Measurements from ENCODE around the gene GCK. TPM values are rescaled to one million over a fixed set of nuclear protein-coding genes. Genes with fewer than 3 reads are reported as not detected.

Gene GCK
- total and polyA plus RNA-seq, 3 donors from 2014 or later, result 0.90 to 1.2 (median 0.94) TPM

- no peak for DNase-seq
- TF ChIP-seq POLR2A (IDR thresholded peaks at IDR 0.05) (no peak), CTCF (IDR thresholded peaks at IDR 0.05) (no peak)
- intact Hi-C loops (cut with DNase I; ENCODE audit: low total_unique reads), result no loop called here
- Histone ChIP-seq H3K4me3 (no peak overlapping the region), H3K36me3 (ENCODE audit: low read depth, missing control alignments) (no peaks in the 10 kb centered on the region), H3K4me1 (no peaks in the 10 kb centered on the region), H3K27me3 (no peaks in the 10 kb centered on the region), H3K9me3 (no peaks in the 10 kb centered on the region), H3K27ac (no peak overlapping the region)
- 64 to 69% methylated on average over 22 to 33 of the region's 34 CpGs for WGBS, 2 donors
These were observed 76.1 kb downstream of the GCK start for GRCh38 chr7:44112997-44113763.

GRCh38 chr7:44112231-44112996 lies 76.8 kb downstream of the GCK start:
- no peaks in the 10 kb centered on the region for H3K36me3 ChIP-seq (ENCODE audit: low read depth, missing control alignments)
- intact Hi-C loops (cut with DNase I; ENCODE audit: low total_unique reads), result no loop called here
- TF ChIP-seq CTCF (IDR thresholded peaks at IDR 0.05) (no peak), POLR2A (IDR thresholded peaks at IDR 0.05) (no peak)
- no peaks in the 10 kb centered on the region for H3K4me1 ChIP-seq
- no peaks in the 10 kb centered on the region for H3K27me3 ChIP-seq
- no peak overlapping the region for H3K4me3 ChIP-seq
- no peaks in the 10 kb centered on the region for H3K9me3 ChIP-seq
- H3K27ac ChIP-seq, result no peak overlapping the region
- 40 to 43% methylated on average over 12 to 41 of the region's 41 CpGs for WGBS, 2 donors
- DNase-seq, result no peak

- Histone ChIP-seq H3K27me3 (no peaks in the 10 kb centered on the region), H3K4me1 (peaks cover under 1% of the 10 kb centered on the region), H3K36me3 (ENCODE audit: low read depth, missing control alignments) (no peaks in the 10 kb centered on the region), H3K27ac (no peak overlapping the region), H3K9me3 (no peaks in the 10 kb centered on the region), H3K4me3 (no peak overlapping the region)
- intact Hi-C loops (cut with DNase I; ENCODE audit: low total_unique reads), result no loop called here
- 52 to 57% methylated on average over 4 to 11 of the region's 16 CpGs for WGBS, 2 donors
- no peak for DNase-seq
- TF ChIP-seq CTCF (IDR thresholded peaks at IDR 0.05) (no peak), POLR2A (IDR thresholded peaks at IDR 0.05) (no peak)
These were observed 77.5 kb downstream of the GCK start for GRCh38 chr7:44111761-44112160.

GRCh38 chr7:44110719-44111635 lies 78.3 kb downstream of the GCK start:
- H3K36me3 ChIP-seq (ENCODE audit: low read depth, missing control alignments), result no peaks in the 10 kb centered on the region
- H3K9me3 ChIP-seq, result no peaks in the 10 kb centered on the region
- no peak for DNase-seq
- H3K27me3 ChIP-seq, result no peaks in the 10 kb centered on the region
- no peak overlapping the region for H3K4me3 ChIP-seq
- no peak for TF ChIP-seq POLR2A (IDR thresholded peaks at IDR 0.05)
- no peak for TF ChIP-seq CTCF (IDR thresholded peaks at IDR 0.05)
- peaks cover 6% of the 10 kb centered on the region for H3K4me1 ChIP-seq
- 77 to 84% methylated on average over 10 to 27 of the region's 27 CpGs for WGBS, 2 donors
- intact Hi-C loops (cut with DNase I; ENCODE audit: low total_unique reads), result no loop called here
- H3K27ac ChIP-seq, result no peak overlapping the region
